HCT116 (cell line): Measurements from ENCODE around the gene RIMBP2.

ENCODE experiments used
- POLR2A ChIP-seq: IDR thresholded peaks from 2 replicates; pipeline ENCODE4 v1.7.0; 2011; ENCODE audit warnings: borderline replicate concordance; ENCODE audit not compliant: insufficient read depth, insufficient read length; ENCODE audit errors: extremely low read depth
- REST ChIP-seq: IDR thresholded peaks from 2 replicates; pipeline ENCODE4 v1.6.1; 2012; ENCODE audit warnings: low read depth

GRCh38 chr12:130490674-130491073 lies 225.4 kb downstream of the RIMBP2 start:
- TF ChIP-seq POLR2A (no peak), REST (no peak)
